GM12878 (cell line): ENCODE measurements around the gene CNOT3. TPM values are rescaled to one million over a fixed set of nuclear protein-coding genes. Genes with fewer than 3 reads are reported as not detected.
A peak's percentile ranks its signal among the peaks of the same experiment; 100 is the strongest.

Source experiments
- ATAC-seq: fragments of 200-7000 bp; cut with Tn5 transposase; 3 replicates; pipeline ENCODE4 v1.9.1; 2020; ENCODE audit warnings: mild to moderate bottlenecking, moderate library complexity
- BruUV-seq: library from RNA; stranded (reverse); fragments of 400-500 nt; replicated peaks from 2 replicates; lab custom pipeline; 2021; lab: Mats Ljungman, UMichigan
- CTCF ChIA-PET: fragments of 300-600 bp; sonication (Branson Sonifier 250); formaldehyde crosslinking; extraction: SDS; loops from one replicate; lab custom pipeline; 2021; ENCODE audit warnings: inconsistent platforms; lab: Yijun Ruan, JAX
- POLR2A ChIA-PET: fragments of 350-600 bp; formaldehyde crosslinking; extraction: SDS; loops from one replicate; lab custom pipeline; 2021; ENCODE audit warnings: inconsistent platforms; lab: Charles Lee
- RAD21 ChIA-PET: fragments of 300-600 bp; sonication (Branson Sonifier 250); formaldehyde crosslinking; loops from one replicate; lab custom pipeline; 2023; ENCODE audit warnings: antibody characterized with exemption; ENCODE audit not compliant: unreplicated experiment; lab: Charles Lee
- SMC1A ChIA-PET: fragments of 300-600 bp; sonication (Branson Sonifier 250); formaldehyde crosslinking; loops from one replicate; lab custom pipeline; 2023; ENCODE audit not compliant: unreplicated experiment, uncharacterized antibody; lab: Charles Lee
- DNase-seq: peaks from one replicate; pipeline ENCODE4 v3.0.0-alpha.2; 2011; ENCODE audit warnings: low read depth, low spot score
- FAIRE-seq: peaks from 3 replicates; lab custom pipeline; 2011; peaks lifted over from hg19 to GRCh38; lab: Jason Lieb, UNC
- H2AFZ ChIP-seq: 2 replicates; pipeline ENCODE4 v1.6.0; 2011; ENCODE audit warnings: low read depth, low read length, control low read depth; ENCODE audit not compliant: control insufficient read depth
- H3K27ac ChIP-seq: 2 replicates; pipeline ENCODE4 v1.5.1; 2011; ENCODE audit warnings: control low read depth; ENCODE audit not compliant: control insufficient read depth, insufficient read depth
- H3K27me3 ChIP-seq, 2 experiments: replicated peaks in 1 of 2; 2 replicates each; pipeline versions ENCODE4 v1.6.0 to v1.6.1; 2011; ENCODE audit warnings: low read length in 1 of 2; ENCODE audit not compliant: control insufficient read depth in 2 of 2, insufficient read depth in 2 of 2
- H3K36me3 ChIP-seq, 2 experiments: 2 replicates each; pipeline ENCODE4 v1.5.1; 2011; ENCODE audit warnings: low read length in 1 of 2; ENCODE audit not compliant: control insufficient read depth in 2 of 2, insufficient read depth in 2 of 2
- H3K4me1 ChIP-seq: 2 replicates; pipeline ENCODE4 v1.6.1; 2011; ENCODE audit warnings: mild to moderate bottlenecking, low read length, moderate library complexity, mixed read lengths; ENCODE audit not compliant: control insufficient read depth, insufficient read depth
- H3K4me2 ChIP-seq: 2 replicates; pipeline ENCODE4 v1.6.0; 2011; ENCODE audit warnings: control low read depth; ENCODE audit not compliant: control insufficient read depth, insufficient read depth
- H3K4me3 ChIP-seq: fragments of 200-600 bp; sonication (generic); 2 replicates; pipeline ENCODE4 v1.5.1; 2016
- H3K79me2 ChIP-seq: 2 replicates; pipeline ENCODE4 v1.6.0; 2011; ENCODE audit warnings: low read length; ENCODE audit not compliant: control insufficient read depth, insufficient read depth
- H3K9ac ChIP-seq: 2 replicates; pipeline ENCODE4 v1.8.0; 2011; ENCODE audit warnings: low read length, control low read depth, mixed read lengths; ENCODE audit not compliant: control insufficient read depth, insufficient read depth
- H3K9me3 ChIP-seq: replicated peaks from 3 replicates; pipeline ENCODE4 v1.5.1; 2011; ENCODE audit warnings: mild to moderate bottlenecking, low read length; ENCODE audit not compliant: control insufficient read depth, insufficient read depth
- H4K20me1 ChIP-seq: 2 replicates; pipeline ENCODE4 v1.6.0; 2011; ENCODE audit not compliant: control insufficient read depth, insufficient read depth
- ASH2L ChIP-seq: fragments of 300-600, 200-600 bp; sonication (generic); IDR thresholded peaks from 2 replicates; pipeline ENCODE4 v1.6.1; 2017; ENCODE audit warnings: low read depth, mild to moderate bottlenecking, borderline replicate concordance
- BCL11A ChIP-seq: IDR thresholded peaks from 2 replicates; pipeline ENCODE4 v1.6.1; 2011; ENCODE audit warnings: low read depth, low read length
- BRCA1 ChIP-seq: IDR thresholded peaks from 2 replicates; pipeline ENCODE4 v1.6.1; 2011; ENCODE audit warnings: low read depth, low read length, improper control_type of control experiment
- CBX5 ChIP-seq: sonication (generic); IDR thresholded peaks from 2 replicates; pipeline ENCODE4 v1.6.1; 2016; ENCODE audit warnings: low read depth, moderate library complexity, mild to moderate bottlenecking, inconsistent platforms
- CHD1 ChIP-seq: IDR thresholded peaks from 2 replicates; pipeline ENCODE4 v1.6.1; 2012; ENCODE audit warnings: low read depth, low read length, improper control_type of control experiment
- CREM ChIP-seq: IDR thresholded peaks from 2 replicates; pipeline ENCODE4 v1.6.1; 2014; ENCODE audit warnings: antibody characterized with exemption, low read depth
- EGR1 ChIP-seq, 2 experiments: IDR thresholded peaks; 1 replicate in 1 of 2; 2 replicates in 1 of 2; pipeline ENCODE4 v1.6.1; 2011 to 2012; ENCODE audit warnings: low read depth in 2 of 2, low read length in 2 of 2, borderline replicate concordance in 1 of 2, mild to moderate bottlenecking in 1 of 2, moderate library complexity in 1 of 2
- IKZF1 ChIP-seq: fragments of 450-650 bp; conservative IDR thresholded peaks from 2 replicates; pipeline ENCODE4 v1.6.1; 2017; ENCODE audit warnings: antibody characterized with exemption, mild to moderate bottlenecking
- KLF5 ChIP-seq: fragments of 450-650 bp; IDR thresholded peaks from 2 replicates; pipeline ENCODE4 v1.6.1; 2014; ENCODE audit warnings: mild to moderate bottlenecking; ENCODE audit not compliant: partially characterized antibody
- LARP7 ChIP-seq: fragments of 450-650 bp; IDR thresholded peaks from 2 replicates; pipeline ENCODE4 v1.6.1; 2017; ENCODE audit warnings: mild to moderate bottlenecking
- MTA3 ChIP-seq: IDR thresholded peaks from 2 replicates; pipeline ENCODE4 v1.6.1; 2012; ENCODE audit warnings: low read length, inconsistent platforms, borderline replicate concordance
- NBN ChIP-seq: fragments of 450-650 bp; IDR thresholded peaks from 2 replicates; pipeline ENCODE4 v1.6.1; 2016
- NFIC ChIP-seq: IDR thresholded peaks from 2 replicates; pipeline ENCODE4 v1.6.1; 2012; ENCODE audit warnings: low read depth, mild to moderate bottlenecking, inconsistent platforms, low read length, moderate library complexity
- NFYA ChIP-seq: IDR thresholded peaks from 2 replicates; pipeline ENCODE4 v1.6.1; 2011; ENCODE audit warnings: low read depth, mild to moderate bottlenecking, low read length, improper control_type of control experiment, borderline replicate concordance
- SMAD1 ChIP-seq: fragments of 450-650 bp; IDR thresholded peaks from 2 replicates; pipeline ENCODE4 v1.6.1; 2018; ENCODE audit warnings: mild to moderate bottlenecking, low read depth; ENCODE audit not compliant: partially characterized antibody
- SMC3 ChIP-seq: IDR thresholded peaks from 2 replicates; pipeline ENCODE4 v1.6.1; 2011; ENCODE audit warnings: low read length, improper control_type of control experiment, borderline replicate concordance
- STAT1 ChIP-seq: fragments of 450-650 bp; conservative IDR thresholded peaks from 2 replicates; pipeline ENCODE4 v1.6.1; 2014; ENCODE audit warnings: antibody characterized with exemption, mild to moderate bottlenecking
- TBL1XR1 ChIP-seq: IDR thresholded peaks from 2 replicates; pipeline ENCODE4 v1.6.1; 2012; ENCODE audit warnings: low read depth, low read length, improper control_type of control experiment
- TCF7 ChIP-seq: IDR thresholded peaks from 2 replicates; pipeline ENCODE4 v1.6.1; 2014; ENCODE audit warnings: antibody characterized with exemption, borderline replicate concordance
- WGBS: methylation state at CpG from one replicate; pipeline ENCODE4 v1.1.6; 2016; ENCODE audit warnings: low lambda C conversion rate; ENCODE audit not compliant: insufficient replicate concordance, insufficient coverage; ENCODE audit errors: missing lambda C conversion rate; 5-methylcytosine and 5-hydroxymethylcytosine counted together
- in situ Hi-C: fragments of 300-500 bp; cut with MboI; formaldehyde crosslinking; loops from 9 replicates; pipeline ENCODE4 v1.14.3; 2018; ENCODE audit warnings: mixed read lengths
- intact Hi-C: fragments of 100-400 bp; cut with micrococcal nuclease; formaldehyde crosslinking; loops from one replicate; pipeline ENCODE4 v1.14.2; 2022; ENCODE audit not compliant: unreplicated experiment
- polyA plus RNA-seq, 11 experiments: library from polyadenylated mRNA; depleted of rRNA in 4 of 11; unstranded in 6 of 11; stranded (reverse) in 5 of 11; fragments of >200 nt; fragmentation: Nextera tagmentation in 4 of 11; fragmentation: Illumina TruSeq in 1 of 11; extraction: Ambion mirVana in 4 of 11; extraction: Trizol in 1 of 11; gene quantifications; 1 replicate in 1 of 11; 2 replicates in 10 of 11; pipeline versions ENCODE4 v1.2.1 to v1.2.3, GENCODE V29; 2011 to 2016; ENCODE audit warnings: inconsistent platforms in 2 of 11, missing spikeins in 2 of 11, low read depth in 1 of 11
- total RNA-seq, 4 experiments: library from RNA; depleted of rRNA in 3 of 4; stranded (reverse); fragments of >200 nt in 3 of 4; fragmentation: Illumina TruSeq in 1 of 4; extraction: Trizol in 1 of 4; gene quantifications; 2 replicates each; pipeline versions ENCODE4 v1.2.1 to v1.2.3, GENCODE V29; 2013 to 2021
- TF ChIP-seq, protein P1 (sequence below): fragments of 450-650 bp; IDR thresholded peaks from 2 replicates; pipeline ENCODE4 v1.6.1; 2016; ENCODE audit warnings: mild to moderate bottlenecking
- TF ChIP-seq, protein P2 (sequence below): IDR thresholded peaks from 2 replicates; pipeline ENCODE4 v1.6.1; 2012; ENCODE audit warnings: low read depth, low read length, improper control_type of control experiment
- TF ChIP-seq, protein P3 (sequence below): fragments of 450-650 bp; IDR thresholded peaks from 2 replicates; pipeline ENCODE4 v1.6.1; 2018; ENCODE audit warnings: borderline replicate concordance, mild to moderate bottlenecking; ENCODE audit not compliant: partially characterized antibody

Gene CNOT3
- total and polyA plus RNA-seq, 10 of the 15 experiments (the other 5 are each of a cell fraction or from before 2014, with no cell fraction given), result 0.14 to 45.1 (median 14.0) TPM

DNA sequence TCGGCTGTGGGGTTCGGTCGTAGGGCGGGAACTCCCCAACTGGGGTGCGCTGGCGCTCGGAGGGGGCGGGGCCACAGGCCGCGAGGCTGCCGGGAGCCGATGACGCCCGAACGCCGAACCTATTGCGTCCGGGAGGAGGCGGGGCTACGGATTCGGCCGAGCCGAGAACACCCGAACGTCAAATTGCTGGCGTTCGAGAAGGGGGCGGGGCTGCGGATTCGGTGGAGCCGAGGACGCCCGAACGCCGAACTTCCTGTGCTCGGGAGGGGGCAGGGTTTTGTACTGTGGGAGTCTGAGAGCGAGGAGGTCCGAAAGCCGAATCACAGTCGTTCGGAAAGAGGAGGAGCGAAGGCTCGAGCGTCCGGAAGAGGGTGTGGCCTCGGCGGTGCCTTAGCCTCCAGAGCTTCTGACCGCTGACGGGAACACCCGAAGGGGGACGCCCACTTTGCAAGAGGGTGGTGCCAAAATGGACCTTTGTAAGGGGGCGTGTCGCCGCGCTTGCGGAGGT, 53.0 kb downstream of the CNOT3 start:
- ATAC-seq, result peak; percentile 77
- H3K9me3 ChIP-seq, result no peaks in the 10 kb centered on the region
- RAD21 ChIA-PET, result interaction anchor here (0.6 to 1.0 kb wide), 3 partner anchors 10 to 1464 kb away, joined by 3 read pairs; partner anchors contain the start of gene CNOT3
- H2AFZ ChIP-seq, result peak overlapping the region; percentile 99
- FAIRE-seq, result no peak
- H3K79me2 ChIP-seq, result peaks cover 19% of the 10 kb centered on the region
- 1% methylated on average over 39 of the region's 56 CpGs for WGBS
- no TSS peak for BruUV-seq
- H3K4me1 ChIP-seq, result peaks cover 14% of the 10 kb centered on the region
- POLR2A ChIA-PET, result interaction anchor here (1.1 to 6.1 kb wide), 3 partner anchors 12 to 53 kb away, joined by 6 to 100 read pairs (median 36); partner anchors contain the start of genes CNOT3, LENG1 and RPS9
- H3K27me3 ChIP-seq, result no peaks in the 10 kb centered on the region
- peak overlapping the region; percentile 90 for H3K9ac ChIP-seq
- H4K20me1 ChIP-seq, result no peaks in the 10 kb centered on the region
- in situ Hi-C loops (no loop called here), intact Hi-C loops (loop anchor here (1.0 kb wide), 1 partner anchor 31 kb away; the partner anchor contains the start of gene LENG1)
- CTCF ChIA-PET, result interaction anchor here (0.6 kb wide), 1 partner anchor 20 kb away, joined by 3 read pairs; no protein-coding TSS in a partner anchor
- DNase-seq, result peak; percentile 98
- H3K4me2 ChIP-seq, result peak overlapping the region; percentile 71
- H3K27ac ChIP-seq, result peak overlapping the region; percentile 99
- peaks cover 2 to 4% of the 10 kb centered on the region in 2 experiments; a peak in 3 of 4 replicates for H3K36me3 ChIP-seq
- SMC1A ChIA-PET, result interaction anchor here (1.0 to 4.8 kb wide), 5 partner anchors 8 to 134 kb away, joined by 3 to 26 read pairs (median 4); partner anchors contain the start of gene RPS9
- peak overlapping the region; percentile 95 for H3K4me3 ChIP-seq
- TF ChIP-seq MTA3, result no peak
- TF ChIP-seq SMAD1, result no peak
- TF ChIP-seq, protein P1, sequence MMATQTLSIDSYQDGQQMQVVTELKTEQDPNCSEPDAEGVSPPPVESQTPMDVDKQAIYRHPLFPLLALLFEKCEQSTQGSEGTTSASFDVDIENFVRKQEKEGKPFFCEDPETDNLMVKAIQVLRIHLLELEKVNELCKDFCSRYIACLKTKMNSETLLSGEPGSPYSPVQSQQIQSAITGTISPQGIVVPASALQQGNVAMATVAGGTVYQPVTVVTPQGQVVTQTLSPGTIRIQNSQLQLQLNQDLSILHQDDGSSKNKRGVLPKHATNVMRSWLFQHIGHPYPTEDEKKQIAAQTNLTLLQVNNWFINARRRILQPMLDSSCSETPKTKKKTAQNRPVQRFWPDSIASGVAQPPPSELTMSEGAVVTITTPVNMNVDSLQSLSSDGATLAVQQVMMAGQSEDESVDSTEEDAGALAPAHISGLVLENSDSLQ, result peak; percentile 52; the same call in 1 of the 2 replicates
- TF ChIP-seq LARP7, result no peak
- no peak for TF ChIP-seq CHD1
- TF ChIP-seq, protein P2, sequence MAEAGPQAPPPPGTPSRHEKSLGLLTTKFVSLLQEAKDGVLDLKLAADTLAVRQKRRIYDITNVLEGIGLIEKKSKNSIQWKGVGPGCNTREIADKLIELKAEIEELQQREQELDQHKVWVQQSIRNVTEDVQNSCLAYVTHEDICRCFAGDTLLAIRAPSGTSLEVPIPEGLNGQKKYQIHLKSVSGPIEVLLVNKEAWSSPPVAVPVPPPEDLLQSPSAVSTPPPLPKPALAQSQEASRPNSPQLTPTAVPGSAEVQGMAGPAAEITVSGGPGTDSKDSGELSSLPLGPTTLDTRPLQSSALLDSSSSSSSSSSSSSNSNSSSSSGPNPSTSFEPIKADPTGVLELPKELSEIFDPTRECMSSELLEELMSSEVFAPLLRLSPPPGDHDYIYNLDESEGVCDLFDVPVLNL, result no peak
- TF ChIP-seq KLF5, result no peak
- no peak for TF ChIP-seq STAT1
- TF ChIP-seq TBL1XR1, result peak; percentile 41; the same call in 1 of the 2 replicates
- TF ChIP-seq BCL11A, result no peak
- TF ChIP-seq SMC3, result no peak
- TF ChIP-seq CBX5, result no peak
- TF ChIP-seq BRCA1, result no peak
- TF ChIP-seq NFIC, result no peak
- TF ChIP-seq NBN, result 0 out of 2 replicates have a peak, but pooled peaks have one; percentile 5
- TF ChIP-seq NFYA, result no peak
- TF ChIP-seq IKZF1, result no peak
- TF ChIP-seq, protein P3, sequence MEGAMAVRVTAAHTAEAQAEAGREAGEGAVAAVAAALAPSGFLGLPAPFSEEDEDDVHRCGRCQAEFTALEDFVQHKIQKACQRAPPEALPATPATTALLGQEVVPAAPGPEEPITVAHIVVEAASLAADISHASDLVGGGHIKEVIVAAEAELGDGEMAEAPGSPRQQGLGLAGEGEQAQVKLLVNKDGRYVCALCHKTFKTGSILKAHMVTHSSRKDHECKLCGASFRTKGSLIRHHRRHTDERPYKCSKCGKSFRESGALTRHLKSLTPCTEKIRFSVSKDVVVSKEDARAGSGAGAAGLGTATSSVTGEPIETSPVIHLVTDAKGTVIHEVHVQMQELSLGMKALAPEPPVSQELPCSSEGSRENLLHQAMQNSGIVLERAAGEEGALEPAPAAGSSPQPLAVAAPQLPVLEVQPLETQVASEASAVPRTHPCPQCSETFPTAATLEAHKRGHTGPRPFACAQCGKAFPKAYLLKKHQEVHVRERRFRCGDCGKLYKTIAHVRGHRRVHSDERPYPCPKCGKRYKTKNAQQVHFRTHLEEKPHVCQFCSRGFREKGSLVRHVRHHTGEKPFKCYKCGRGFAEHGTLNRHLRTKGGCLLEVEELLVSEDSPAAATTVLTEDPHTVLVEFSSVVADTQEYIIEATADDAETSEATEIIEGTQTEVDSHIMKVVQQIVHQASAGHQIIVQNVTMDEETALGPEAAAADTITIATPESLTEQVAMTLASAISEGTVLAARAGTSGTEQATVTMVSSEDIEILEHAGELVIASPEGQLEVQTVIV, result no peak
- TF ChIP-seq TCF7, result no peak
- peak; percentile 38 for TF ChIP-seq CREM
- TF ChIP-seq EGR1 (IDR thresholded peaks at IDR 0.05; ENCODE audit: borderline replicate concordance in 1 of 2, low read depth in 2 of 2, low read length in 2 of 2), result no peak
- no peak for TF ChIP-seq ASH2L
